NCI-H1417 (cell line): ENCODE data around the gene FRK.
"Not testable (repeated sequence)": the region's sequence is repeated elsewhere in the genome, so short reads cannot be mapped to it uniquely, and the experiment has no call there.

Experiments used
- DNase-seq, 3 experiments: peaks; one replicate each; lab custom pipeline; 2025; lab: John Stamatoyannopoulos, UW

Gene FRK

GRCh38 chr6:116060572-116061283, at the start of gene FRK:
Gene FRK (minus strand): TSS chr6:116060891. CDS start chr6:116060311, 580 bp downstream.
- no peak for DNase-seq

- peak in 1 of 3 experiments; percentile 3 for DNase-seq
These were observed 48.1 kb upstream of the FRK start for GRCh38 chr6:116108836-116109235.

DNA sequence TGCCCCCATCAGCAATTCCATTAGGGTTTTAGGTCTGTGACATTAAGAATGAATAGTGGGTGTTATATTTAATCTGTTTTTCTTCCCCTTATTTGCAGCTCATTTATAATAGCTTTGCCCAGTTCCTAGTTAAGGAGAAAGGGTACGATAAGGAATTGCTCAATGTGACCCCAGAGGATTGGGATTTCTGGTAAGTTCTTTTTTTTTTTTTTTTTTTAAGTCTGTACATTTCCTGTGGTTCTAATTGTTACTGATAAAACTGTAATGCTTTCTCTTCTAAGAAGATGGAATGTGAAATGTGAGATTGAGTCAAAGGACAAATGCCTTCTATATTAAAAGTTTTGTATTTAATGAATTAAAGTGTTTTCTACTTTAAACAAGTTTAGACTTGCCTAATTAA, 45.5 kb upstream of the FRK start:
- DNase-seq, result no peak

DNA sequence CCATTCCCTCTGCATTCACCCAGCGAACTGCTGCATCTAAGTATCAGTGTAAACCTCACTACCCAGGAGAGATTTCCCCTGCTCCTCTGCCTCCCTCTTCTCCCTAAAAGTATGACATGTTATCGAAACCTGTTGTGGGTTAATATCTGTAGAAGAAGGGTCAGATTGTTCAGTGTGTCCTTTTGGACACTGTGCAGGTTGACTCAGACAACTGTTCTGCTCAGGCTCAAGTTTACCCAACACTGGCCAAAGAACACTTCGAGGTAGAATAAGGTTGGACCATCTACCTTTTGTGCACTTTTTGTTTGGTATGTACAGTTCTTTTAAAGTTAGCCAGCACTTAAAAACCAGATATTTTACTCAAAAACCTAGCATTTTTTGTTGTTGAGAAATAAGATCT, 44.6 kb upstream of the FRK start:
- no peak for DNase-seq

DNA sequence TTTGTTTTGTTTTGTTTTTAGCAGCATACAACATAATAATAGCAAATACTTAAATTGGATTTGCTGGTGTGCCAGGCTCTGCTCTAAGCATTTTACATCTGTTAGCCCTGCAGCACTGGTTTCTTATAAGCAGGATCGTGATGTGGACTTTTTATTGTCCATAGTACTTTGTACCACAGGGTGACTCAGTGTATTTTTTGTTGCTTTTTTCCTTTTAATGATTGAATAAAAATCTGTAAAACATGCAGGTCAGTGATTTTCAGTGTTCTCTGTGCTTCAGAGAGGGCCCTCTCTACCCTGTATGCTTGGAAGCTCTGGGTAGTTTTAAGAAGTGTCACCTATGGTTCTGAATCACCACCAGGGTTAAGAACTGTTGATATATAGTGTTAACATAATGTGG, 43.9 kb upstream of the FRK start:
- DNase-seq, result no peak

GRCh38 chr6:116102873-116103272, 42.2 kb upstream of the FRK start:
- DNase-seq, result no peak

GRCh38 chr6:116101790-116102189, 41.1 kb upstream of the FRK start:
- peak in 1 of 3 experiments; percentile 49 for DNase-seq

DNA sequence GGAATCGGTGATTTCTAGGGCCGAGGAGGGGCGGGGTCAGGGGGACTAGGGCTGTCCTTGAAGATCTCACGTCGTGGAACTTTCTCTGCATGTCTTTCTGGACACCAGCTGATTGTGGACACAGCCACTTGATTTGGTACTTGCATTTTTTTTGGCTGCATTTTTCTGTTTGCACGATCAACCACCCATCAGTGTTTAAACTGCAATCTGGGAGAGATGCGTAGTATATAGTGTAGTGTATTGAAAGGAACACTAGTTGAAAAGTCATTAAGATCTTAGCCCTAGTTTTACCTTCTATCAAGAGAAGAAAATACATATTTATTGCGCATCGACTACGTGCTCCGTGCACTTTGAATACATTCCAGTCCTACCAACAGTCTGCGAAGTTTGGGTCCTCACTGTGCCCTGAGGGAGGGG, 40.6 kb upstream of the FRK start:
- no peak for DNase-seq

DNA sequence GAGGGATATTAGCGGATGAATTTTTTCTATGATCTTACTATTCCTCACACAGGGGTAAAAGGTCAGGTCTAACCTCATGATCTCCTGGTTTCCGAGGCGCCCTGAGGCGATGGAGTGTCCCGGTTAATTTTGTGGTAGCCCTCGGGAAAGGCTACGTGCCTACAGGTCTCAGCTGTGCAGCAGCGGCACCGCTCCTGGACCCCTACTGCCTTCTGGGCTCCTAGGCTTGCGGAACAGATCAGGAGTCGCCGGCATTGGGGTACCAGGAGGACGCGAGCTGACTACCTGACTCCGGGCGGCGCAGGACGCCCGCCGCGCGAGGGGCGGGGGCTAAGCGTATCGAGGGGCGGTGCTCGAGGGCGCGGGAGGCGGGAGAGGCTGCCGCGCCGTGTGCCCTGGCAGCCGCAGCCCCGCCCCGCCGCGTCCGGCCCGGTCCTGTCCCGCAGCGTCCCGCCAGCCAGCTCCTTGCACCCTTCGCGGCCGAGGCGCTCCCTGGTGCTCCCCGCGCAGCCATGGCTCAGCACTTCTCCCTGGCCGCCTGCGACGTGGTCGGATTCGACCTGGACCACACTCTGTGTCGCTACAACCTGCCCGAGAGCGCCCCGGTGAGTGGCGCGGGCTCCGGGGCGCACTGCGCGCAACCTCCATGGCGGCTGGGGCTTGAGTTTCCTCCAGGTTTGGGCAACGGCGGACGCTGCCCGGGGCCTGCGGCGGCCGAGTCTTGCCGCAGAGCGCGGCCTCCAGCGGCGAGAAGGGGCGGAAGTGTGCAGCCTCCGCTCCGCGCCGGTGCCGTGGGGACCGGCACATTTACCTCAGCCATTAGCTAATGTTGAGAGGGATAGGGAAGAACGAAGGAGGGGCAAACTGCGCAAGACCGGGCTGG, 40.0 kb upstream of the FRK start, which contains the start of gene NT5DC1:
Gene NT5DC1 (plus strand): TSS at position 435 of the 883 bp plus-strand sequence. CDS start 78 bp downstream, at position 513.
- DNase-seq, result peak; percentile 80 to 94 (median 92)

- no peak for DNase-seq
These were observed 38.3 kb upstream of the FRK start for GRCh38 chr6:116099036-116099435.

DNA sequence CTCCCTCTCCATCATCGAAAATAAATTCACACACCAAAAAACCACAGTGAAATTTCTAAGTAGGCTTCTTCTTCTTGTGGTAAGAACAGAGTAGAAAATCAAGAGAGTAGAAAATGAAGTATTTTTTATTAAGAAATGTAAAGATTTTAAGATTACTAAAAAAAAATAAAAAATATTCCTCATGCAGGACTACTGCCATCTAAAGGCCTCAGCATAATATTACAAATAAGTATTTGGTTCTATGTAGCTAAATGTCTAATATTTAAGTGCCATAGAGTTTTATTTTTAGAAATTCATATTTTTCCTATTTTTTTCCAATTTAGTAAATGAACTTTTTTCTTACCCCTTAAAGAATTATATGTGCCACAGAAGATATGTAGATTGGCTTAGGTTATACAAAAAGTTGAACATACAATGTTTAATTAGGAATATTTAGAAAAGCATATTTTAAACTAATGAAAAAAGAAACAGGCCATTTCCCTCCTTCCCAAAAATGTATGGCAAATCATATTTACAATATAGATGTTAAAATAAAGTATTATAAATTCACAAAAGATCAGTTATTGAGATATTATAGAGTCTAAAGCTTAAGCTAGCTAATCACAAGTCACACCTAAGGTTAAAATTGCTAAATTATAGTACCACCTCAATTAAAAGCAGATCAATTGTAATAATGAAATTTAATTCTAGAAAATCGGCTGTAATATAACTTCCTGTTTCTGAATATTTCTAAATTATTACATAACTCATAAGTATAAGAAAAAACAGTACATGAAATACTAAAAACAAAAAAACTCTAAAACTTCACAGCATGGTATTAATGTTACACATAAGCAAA, 36.5 kb upstream of the FRK start:
- no peak for DNase-seq

DNA sequence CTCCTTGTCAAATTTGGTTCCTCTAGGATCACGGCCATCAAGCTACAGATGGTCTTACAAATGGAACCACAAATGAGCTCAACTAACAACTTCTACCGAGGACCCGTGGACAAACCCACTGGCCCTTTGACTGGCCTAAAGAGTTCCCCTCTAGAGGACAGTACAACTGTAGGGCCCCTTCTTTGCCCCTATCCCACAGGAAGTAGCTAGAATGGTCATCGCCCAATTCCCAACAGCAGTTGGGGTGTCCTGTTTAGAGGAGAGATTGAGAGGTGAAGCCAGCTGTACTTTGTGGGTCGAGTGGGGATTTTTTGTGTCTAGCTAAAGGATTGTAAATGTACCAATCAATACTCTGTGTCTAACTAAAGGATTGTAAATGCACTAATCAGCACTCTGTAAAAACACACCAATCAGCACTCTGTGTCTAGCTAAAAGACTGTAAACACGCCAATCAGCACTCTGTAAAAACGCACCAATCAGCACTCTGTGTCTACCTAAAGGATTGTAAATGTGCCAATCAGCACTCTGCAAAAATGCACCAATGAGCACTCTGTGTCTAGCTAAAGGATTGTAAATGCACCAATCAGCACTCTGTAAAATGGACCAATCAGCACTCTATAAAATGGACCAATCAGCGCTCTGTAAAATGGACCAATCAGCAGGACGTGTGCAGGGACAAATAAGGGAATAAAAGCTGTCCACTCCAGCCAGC, 35.5 kb upstream of the FRK start:
- DNase-seq, result not testable (repeated sequence)

DNA sequence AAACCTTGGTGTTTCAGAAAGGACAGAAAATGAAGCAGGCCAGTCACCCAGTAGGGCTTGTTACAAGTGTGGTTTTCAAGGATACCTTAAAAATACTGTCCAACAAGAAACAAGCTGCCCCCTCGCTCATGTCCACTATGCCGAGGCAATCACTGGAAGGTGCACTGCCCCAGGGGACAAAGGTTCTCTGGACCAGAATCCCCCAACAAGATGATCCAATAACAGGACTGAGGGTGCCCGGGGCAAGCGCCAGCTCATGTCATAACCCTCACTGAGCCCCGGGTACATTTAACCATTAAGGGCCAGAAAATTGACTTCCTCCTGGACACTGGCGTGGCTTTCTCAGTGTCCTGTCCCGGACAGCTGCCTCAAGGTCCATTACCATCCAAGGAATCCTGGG, 33.4 kb upstream of the FRK start:
- DNase-seq, result no peak

DNA sequence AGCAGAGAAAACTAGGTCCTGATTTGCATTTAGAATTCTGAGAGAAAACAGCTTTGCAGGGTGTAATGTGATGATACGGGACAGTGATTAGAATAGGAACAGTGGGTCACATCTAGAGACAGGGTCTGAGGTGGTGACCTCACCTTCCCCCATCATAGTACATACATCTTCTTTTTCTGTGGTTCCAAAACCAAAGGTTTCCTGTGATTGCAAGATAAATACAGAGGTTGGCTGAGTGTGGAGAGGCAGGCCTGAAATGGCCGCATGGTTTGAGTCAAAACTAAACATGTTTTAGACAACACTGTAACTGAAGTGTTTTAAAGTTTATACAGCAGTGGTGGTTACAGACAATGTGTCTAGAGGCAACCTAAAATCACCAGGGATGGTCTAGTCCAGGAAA, 29.6 kb upstream of the FRK start:
- DNase-seq, result no peak

- no peak for DNase-seq
These were observed 28.3 kb upstream of the FRK start for GRCh38 chr6:116088946-116089345.

DNA sequence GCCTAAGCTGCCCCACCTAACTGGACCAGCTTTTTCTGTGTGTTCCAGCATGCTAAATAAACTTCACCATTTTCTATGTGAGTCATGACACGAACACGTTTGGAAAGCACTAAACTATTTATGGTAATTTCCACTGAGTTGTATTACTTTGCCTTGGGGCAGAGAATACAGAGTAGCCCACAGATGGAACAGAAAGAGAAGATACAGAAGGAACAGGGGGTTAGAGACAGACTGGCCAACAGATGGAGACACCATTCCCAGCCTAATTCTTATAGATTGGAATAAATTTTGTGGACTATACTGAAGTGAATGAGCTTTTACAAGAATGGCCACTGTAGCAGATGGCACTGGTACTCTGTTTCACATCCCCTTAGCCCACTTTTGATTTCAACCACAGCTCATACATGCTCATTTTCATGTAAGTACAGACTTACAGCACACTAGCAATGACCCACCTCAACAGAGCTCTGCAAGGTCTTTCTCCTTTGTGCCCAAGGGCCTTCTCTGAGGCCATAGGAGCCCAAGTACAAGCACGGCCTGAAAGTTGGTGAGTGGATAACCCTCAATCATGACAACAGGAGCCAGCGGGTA, 26.8 kb upstream of the FRK start:
- no peak for DNase-seq

DNA sequence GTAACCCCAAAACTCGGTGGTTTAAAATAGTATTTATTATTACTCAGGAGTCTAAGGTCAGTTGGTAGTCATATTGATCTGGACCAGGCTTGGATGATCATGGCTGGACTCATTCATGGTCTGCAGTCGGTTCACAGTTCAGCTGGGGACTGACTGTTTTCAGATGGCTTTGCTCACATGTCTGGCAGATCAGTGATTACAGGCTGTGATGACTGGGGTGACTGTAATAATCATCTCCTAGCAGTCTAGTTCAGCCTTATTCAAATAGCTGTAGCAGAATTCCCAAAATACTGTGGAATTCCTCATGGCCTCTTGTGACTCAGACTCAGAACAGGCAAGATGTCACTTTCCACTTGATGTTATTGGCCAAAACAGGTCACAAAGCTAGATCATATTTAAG, 23.6 kb upstream of the FRK start:
- DNase-seq, result no peak

DNA sequence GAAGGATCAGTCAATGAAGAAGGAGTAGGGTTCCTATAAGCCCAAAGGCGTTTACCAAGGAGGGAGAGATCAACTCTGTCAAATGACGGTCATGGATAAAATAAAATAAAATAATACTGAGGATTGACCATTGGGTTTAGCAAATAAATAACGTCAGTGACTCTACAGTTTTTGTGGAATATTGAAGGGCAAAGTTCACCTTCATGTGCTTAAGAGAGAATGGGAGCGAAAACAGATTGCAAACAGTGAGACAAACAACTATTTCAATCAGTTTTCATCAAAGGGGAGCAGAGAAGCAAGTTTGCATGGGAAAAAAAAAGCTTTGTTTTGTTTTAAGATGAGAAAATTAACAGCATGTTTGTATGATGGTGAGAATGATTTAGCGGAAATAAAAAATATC, 22.4 kb upstream of the FRK start:
- no peak for DNase-seq

GRCh38 chr6:116078945-116079344, 18.3 kb upstream of the FRK start:
- DNase-seq, result no peak

- DNase-seq, result no peak
These were observed 17.8 kb upstream of the FRK start for GRCh38 chr6:116078522-116078921.

GRCh38 chr6:116074732-116075390, 14.2 kb upstream of the FRK start:
- DNase-seq, result no peak
